Left cardiac atrium (tissue), 4 donors: ENCODE data around the gene CRYGB. TPM values are rescaled to one million over a fixed set of nuclear protein-coding genes. Genes with fewer than 3 reads are reported as not detected.

Experiments used
- ATAC-seq, 2 donors: fragments of 200-7000 bp; cut with Tn5 transposase; one replicate each; pipeline ENCODE4 v1.9.1; 2020; ENCODE audit warnings: mild to moderate bottlenecking in 2 of 2, moderate library complexity in 2 of 2
- DNase-seq: peaks from one replicate; pipeline ENCODE4 v3.0.0-alpha.2; 2020
- intact Hi-C, 2 donors: fragments of 100-400 bp; cut with DNase I; formaldehyde crosslinking; loops; one replicate each; pipeline versions ENCODE4 v1.14.1 to v1.15.1; 2022 to 2023
- long read RNA-seq: library from polyadenylated mRNA; unstranded; transcript quantifications from one replicate; pipeline ENCODE4 v2.0.0, GENCODE V29; 2021
- total RNA-seq, 2 donors: library from RNA; stranded (reverse); fragmentation: NEBNext Ultra II Directional; extraction: Animal tissue kit (Norgen Biotek cat#: 25700); gene quantifications; one replicate each; pipeline ENCODE4 v1.2.1, GENCODE V29; 2021
- donor health status: DM: no; HTN: yes; CAD: no.
- donor health status: DM: no; HTN: yes; CAD: no; lungs with severe emphysema.
- donor health status: DM: yes; HTN: yes; CAD: no.
- donor health status: Dilated cardiomyopathy.

The CRYGB gene, protein sequence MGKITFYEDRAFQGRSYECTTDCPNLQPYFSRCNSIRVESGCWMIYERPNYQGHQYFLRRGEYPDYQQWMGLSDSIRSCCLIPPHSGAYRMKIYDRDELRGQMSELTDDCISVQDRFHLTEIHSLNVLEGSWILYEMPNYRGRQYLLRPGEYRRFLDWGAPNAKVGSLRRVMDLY
- total RNA-seq, result not detected
- long read RNA-seq, result 0 reads

DNA sequence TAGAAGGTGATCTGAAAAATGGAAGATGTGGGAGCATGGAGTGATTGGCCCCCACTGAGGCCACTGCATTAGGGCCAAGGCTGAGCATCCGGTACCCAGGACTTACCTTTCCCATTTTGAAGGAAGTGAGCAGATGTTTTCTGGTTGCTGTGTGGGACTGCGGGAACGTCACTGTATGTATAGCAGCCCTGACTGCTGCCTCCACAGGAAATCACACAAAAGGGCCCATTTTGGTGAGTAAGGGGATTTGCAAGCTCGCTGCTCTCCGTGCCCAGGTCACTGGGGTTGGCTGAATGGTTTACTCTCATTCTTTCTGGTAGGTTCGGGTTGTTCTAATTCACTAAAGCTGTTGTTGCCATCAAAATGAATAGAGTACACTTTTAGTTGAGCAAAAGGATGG, at the start of gene CRYGB:
Gene CRYGB (minus strand): TSS at position 153 of the 400 bp plus-strand sequence. CDS start 38 bp downstream, at position 115.
- DNase-seq (no peak), ATAC-seq (no peak)
- intact Hi-C loops, result no loop called here

DNA sequence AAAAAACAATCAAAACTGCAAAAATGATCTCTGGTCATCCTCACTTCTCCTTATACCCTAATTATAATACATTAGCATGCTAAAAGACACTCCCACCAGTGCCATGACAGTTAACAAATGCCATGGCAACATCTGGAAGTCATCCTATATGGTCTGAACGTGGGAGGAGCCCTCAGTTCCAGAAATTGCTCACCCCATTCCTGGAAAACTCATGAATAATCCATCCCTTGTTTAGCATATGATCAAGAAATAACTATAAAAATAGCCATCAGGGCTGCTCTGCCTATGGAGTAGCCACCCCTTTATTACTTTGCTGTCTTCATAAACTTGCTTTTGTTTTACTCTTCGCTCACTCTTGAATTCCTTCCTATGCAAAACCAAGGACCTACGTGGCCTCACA, 49.6 kb upstream of the CRYGB start:
- no peak for ATAC-seq

DNA sequence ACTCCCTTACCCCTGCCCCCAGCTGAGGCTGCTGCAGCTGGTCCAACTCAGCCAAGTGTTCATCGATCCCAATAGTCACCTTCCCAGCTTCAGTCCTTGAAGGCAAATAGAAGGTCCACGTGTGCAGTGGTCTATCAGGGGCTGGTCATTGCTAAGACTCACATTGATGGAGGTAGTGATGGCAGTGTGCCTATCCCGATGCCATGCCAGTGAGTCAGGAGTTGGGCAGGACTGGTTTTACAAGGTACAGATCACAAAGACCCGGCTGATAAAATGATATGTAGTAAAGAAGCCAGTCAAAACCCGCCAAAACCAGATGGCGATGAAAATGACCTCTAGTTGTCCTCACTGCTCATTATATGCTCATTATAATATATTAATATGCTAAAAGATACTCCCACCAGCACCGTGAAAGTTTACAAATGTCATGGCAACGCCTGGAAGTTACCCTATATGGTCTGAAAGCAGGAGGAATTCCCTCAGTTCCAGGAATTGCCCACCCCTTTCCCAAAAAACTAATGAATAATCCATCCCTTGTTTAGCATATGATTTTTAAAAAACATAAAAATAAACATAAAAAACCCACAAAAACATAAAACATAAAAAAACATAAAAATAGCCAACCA, 46.8 kb upstream of the CRYGB start:
- intact Hi-C loops, result no loop called here
- no peak for DNase-seq
- no peak for ATAC-seq

More for the DNA sequence above, 49.6 kb upstream of the CRYGB start:
- intact Hi-C loops, result no loop called here
- DNase-seq, result no peak

DNA sequence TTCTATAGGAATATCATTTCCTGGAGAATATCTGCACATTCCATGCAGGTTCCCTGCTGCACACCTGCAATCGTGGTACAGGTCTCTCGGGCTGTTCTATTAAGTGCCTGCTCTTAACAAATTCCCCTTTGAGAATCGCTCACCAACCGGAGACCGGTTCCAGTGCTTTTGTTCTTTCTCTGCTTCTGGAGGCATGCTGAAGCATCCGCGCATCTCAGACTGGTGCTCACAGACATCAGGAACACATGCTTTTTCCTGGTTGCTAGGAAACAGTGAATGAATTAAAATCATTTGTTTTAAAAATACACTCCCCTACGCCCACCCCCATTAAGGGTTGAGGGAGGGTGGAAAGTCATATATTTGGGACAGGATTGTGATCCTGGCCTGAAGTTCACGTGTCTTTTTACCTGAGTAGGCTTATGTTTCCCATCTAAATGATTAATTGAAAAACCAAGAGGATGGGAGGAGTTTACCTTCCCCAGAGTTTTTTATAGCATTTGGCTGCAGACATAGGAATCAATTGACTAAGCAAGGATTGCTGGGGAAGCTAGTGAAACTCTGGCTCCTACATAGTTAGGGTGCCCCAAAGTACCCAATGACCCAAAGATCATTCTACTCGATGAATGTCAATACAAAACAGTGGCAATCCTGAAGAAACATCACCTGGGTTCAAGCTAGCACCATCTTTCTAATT, 44.0 kb upstream of the CRYGB start, which contains the start of gene C2orf80:
Gene C2orf80 (minus strand): TSS at position 221 of the 694 bp plus-strand sequence. CDS start 3,044 bp downstream, outside the sequence.
- no peak for DNase-seq
- no peak for ATAC-seq
- intact Hi-C loops, result no loop called here

DNA sequence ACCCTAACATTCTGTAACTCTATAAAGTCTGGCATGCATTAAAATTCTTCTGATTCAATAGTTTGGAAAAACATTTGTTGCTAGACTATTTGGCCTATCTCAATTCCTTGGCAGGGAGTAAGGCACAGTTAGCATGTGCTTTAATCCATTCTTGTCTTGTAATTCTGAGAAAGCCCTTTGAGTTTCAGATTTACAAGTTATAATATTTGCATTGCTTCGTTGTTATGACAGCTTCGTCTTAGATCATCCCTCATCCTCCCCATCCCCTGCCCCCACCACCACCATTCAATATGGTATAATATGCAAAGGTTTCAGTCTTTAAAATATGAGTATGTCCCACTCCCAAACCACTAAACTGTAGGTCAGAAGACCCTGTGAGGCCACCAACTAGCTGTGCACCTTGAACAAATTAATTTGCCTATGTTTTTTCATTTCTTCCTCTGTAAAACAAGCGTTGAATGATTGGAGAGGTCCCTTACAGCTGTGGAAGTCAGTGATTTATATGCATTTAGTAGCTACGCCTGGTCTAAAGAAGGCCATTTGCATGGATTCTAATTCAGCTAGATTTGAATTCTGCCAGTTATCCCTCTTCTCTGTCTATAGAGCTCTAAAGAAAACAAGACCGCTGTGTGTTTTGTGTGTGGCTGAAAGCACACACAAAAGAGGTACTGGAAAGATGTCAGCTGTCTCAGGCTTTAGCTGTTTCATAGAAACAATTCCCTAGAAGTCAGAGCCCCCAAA, 43.3 kb upstream of the CRYGB start:
- DNase-seq (no peak), ATAC-seq (no peak)
- intact Hi-C loops, result no loop called here

DNA sequence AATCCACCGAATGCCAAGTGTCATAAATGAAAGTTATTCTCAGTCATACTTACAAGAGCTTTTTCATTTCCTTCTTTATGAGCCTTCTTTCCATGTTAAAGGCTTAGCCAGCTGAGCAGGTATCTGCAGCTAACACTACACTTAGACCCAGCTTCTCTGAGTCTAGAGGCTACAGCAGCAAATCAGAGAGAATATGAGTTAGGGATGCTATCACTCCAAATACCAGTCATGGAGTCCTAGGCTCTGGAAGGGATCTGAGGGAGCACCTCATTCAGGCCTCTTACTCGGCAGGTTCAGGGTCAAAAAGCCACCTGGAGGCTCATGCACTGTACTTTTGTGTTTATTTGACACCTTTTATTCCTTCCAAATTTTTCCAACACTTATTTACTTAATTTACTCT, 40.9 kb upstream of the CRYGB start:
- ATAC-seq, result no peak
- intact Hi-C loops, result no loop called here

DNA sequence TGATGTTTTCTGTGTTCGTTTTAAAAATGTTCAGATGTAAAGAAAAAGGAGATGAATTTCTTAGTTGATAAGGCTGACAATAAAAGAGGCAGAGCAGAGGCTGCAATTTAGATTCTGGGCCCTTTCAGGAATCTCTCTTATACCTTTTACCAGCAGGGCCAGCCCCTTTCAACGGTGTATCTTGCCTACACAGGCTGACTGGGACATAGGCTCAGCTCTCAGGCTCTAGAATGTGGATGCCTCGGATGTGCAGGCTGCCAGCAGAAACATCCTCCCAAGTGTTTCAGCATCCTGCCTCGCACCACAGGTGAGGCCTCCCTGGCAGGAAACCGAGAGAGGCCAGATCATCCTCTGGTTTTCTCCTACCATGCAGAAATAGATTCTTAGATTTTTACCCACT, 40.5 kb upstream of the CRYGB start:
- no peak for DNase-seq
- ATAC-seq, result no peak
- intact Hi-C loops, result no loop called here

More for the DNA sequence above, 40.9 kb upstream of the CRYGB start:
- DNase-seq, result no peak

DNA sequence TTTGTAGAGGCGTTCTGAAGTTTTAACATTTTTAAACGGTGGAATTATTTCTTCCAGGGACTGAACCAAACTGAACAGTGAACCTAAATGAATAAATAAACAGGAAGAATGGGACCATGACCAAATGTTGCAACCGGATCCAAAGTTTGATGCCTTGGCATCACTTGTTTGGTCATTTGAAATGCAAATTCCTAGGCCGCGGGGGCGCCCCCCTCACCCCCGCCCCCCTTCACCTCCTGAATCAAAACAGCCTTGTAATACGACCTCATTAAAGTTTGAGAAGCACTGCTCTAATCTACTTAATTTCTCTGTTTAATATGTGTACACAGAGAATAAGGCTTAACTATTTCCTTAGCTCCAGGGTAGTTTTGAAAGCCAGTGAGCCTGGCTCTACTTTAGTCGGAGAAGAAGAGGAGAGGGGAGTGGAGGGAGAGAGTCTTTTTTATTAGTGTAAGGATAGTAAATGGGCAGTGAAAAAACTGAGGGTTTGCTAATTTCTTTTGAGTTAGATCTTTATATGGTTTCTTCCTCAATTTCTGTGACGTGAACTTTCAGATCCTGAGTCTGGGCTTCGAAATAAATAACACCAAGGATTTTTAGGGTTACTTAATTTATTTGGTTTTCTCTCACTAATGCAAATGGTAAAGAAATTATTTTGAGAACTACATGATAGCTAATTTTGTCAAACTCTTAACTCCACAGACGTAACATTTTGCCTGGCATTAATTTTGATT, 38.2 kb upstream of the CRYGB start:
- no peak for DNase-seq
- intact Hi-C loops, result no loop called here
- ATAC-seq, result no peak

DNA sequence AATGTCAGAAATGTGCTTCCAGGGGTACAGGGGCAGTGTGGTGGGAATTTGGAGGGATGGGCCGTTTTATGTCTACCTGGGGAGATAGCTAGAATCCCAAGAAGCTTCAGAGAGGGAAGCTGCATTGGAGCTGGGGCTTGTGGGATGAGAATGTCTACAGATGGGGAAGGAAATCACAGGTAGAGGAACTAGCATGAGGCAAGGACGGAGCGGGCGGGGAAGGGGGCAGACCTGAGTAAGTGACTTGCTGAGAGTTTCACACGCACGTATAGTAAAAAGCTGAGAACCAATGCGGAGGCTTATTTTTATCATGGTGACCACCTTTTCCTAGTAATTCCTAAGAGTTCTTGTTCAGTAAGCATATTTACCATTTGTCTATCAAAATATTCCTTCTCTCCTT, 37.6 kb upstream of the CRYGB start:
- no peak for DNase-seq
- intact Hi-C loops, result no loop called here
- ATAC-seq, result no peak

DNA sequence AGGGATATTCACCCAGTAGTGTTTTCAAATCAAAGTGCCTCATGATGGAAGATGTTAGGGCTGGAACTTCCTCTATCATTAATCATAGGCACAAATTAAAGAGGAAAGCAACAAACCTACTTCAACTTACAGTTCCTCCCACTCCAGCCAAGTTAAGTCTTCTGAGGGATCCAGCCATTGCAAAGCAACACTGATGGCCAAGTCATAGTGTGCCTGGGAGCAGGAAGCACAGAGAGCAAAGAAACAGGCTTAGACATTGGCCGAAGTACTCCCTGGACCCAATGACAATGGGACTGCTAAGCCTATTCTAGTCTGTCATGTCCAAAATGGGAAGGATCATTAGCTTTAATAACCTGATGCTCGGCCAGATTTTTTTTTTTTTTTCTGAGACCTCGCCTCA, 36.9 kb upstream of the CRYGB start:
- intact Hi-C loops, result no loop called here
- no peak for ATAC-seq
- DNase-seq, result no peak

DNA sequence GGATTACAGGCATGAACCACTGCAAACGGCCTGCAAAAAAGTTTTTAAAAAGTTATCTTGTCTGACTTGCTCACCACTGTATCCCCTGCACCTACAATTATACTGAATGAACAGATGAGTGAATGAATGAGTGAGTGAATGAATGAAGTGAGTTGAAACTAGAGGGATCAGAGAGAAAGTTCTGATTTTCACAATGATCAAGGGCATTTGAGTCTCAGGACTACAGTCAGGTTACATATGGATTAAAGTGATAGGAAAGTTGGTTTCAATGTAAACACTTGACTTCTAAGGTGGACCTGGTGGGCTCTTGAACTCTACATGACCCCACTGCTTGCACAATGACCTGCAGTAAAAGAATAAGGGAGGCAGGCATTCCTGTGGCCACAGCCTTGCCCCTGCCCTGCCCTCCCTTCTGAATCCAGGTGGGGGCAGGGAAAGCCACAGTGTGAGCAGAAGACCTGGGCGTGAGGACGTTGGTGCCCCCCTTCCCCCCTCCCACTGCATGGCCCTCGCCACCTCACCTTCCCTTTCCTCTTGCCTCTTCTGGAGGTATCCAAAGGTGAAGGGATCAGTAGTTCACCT, 33.2 kb upstream of the CRYGB start:
- intact Hi-C loops, result no loop called here

DNA sequence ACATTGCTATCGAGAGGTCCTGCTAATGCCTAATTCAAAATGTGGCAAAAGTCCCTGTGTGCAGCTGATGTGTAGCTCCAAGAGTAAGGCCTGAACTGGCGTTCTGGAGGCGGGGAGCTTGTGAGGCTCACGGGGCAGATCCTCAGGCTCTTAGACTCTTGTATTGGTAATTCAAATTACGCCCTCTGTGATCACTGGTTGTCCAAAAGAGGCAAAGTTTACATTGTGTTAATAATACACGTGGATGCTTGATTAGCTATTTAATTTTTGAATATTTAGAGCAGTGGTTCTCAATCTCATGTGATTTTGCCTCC, 29.8 kb upstream of the CRYGB start:
- intact Hi-C loops, result loop anchor here in 1 of 2 donors (2.0 kb wide), 1 partner anchor 79 kb away; the partner anchor contains the start of gene IDH1
- DNase-seq, result no peak
- no peak for ATAC-seq

More for the DNA sequence above, 33.2 kb upstream of the CRYGB start:
- no peak for ATAC-seq
- no peak for DNase-seq

DNA sequence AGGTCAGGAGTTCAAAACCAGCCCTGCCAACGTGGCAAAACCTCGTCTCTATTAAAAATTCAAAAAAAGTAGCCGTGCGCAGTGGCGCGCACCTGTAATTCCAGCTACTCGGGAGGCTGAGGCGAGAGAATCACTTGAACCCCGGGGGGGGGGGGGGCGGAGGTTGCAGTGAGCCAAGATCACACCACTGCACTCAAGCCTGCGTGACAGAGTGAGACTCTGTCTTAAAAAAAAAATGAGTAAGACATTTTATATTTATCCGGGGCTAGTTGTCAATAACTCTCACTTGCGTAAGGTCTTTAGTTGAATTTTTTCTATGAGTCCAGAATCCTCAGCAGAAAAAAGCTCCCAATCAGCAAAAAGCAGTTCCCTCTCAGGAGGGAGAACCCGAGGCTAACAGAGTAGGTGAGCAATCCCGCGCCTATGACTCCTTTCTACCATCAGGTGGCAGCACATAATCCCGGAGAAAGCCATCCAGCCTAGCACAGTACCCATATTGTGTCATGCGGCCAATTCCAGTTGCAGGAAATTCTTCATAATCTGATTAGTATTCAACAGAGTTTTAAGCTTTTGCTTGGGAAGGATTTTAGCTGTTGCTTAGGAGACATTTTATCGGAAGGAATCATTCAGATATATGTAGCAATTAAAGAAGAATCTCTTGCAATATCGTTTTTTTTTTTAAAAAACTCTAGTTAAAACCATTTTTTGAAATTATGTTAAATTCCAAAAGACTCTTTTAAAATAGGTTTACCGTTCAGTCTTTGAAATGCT, 29.3 kb upstream of the CRYGB start:
- intact Hi-C loops, result loop anchor here in 1 of 2 donors (2.0 kb wide), 1 partner anchor 80 kb away; the partner anchor contains the start of gene IDH1
- DNase-seq (peak; percentile 73), ATAC-seq (peak; percentile 97 to 98)

DNA sequence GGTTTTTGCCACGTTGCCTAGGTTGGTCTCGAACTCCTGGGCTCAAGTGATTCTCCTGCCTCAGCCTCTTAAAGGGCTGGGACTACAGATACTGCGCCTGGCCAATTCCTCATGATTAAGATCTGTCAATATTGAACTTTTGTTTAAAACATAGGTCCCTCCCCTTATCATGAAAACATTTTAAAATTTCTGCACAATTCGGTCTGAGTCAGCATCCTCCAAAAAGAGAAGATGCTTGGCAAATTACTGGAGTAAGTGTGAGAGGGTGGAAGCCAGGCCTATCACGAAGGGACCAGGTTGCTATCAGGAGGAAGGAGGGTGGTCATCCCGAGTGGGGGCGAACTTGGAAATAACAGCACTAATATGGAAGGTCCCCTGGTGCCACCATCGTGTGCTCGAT, 28.2 kb upstream of the CRYGB start:
- intact Hi-C loops, result loop anchor here in 1 of 2 donors (2.0 kb wide), 1 partner anchor 81 kb away; the partner anchor contains the start of gene IDH1
- no peak for ATAC-seq
- DNase-seq, result no peak

DNA sequence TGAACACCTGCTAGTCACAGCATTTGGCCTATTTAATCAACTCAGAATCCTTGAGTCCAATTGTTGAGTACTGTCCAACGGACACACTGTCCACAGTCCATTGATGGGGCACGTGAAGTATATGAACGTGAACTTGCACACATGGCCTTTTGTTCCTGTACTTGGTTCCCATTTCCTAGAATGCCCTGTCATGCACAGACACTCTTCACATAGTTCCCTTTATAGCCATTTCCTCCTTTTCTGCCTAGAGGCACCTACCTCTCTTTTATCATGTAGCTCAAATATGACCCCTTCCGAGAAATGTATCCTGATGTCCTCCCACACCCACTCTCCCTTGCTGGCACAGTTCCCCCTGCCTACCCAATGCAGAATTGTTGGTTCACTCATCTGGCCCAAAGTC, 26.2 kb upstream of the CRYGB start:
- DNase-seq (no peak), ATAC-seq (peak in 1 of 2 donors; percentile 58)
- intact Hi-C loops, result no loop called here

DNA sequence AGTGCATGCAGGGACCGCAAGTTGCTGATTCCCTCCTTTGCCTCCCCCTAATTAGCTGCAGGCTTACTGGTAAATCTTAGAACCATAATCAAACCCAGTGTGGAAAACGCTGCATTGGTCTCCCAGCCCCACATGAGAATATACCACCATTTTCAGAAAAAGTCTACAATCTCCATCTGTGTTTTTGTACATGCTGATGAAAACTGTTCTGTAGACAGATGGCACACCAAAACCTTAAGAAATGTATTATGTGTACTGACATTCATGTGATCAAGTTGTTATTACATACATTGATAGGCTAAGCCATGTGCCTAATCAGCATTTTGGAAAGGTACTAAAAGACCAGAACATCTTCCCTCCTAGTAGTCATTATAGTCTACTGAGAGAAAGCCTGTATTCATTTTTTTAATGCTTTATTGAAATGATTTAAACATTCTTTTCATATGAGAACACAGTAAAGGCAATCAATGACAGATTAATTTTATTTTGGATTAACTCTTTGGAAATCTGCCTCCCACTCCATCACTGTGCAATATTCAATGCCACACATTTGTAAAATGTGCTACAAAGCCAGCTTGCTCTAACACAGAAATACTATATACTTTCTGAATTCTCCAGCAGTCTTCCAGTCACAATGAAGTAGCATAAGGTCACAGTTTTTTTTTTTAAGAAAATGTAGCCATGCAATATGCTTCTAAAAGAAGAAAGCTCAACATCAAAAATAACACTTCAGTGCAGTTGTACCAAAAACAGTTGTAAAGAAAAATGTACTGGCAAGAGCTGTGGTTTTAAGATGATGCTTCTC, 19.2 kb upstream of the CRYGB start:
- no peak for DNase-seq

DNA sequence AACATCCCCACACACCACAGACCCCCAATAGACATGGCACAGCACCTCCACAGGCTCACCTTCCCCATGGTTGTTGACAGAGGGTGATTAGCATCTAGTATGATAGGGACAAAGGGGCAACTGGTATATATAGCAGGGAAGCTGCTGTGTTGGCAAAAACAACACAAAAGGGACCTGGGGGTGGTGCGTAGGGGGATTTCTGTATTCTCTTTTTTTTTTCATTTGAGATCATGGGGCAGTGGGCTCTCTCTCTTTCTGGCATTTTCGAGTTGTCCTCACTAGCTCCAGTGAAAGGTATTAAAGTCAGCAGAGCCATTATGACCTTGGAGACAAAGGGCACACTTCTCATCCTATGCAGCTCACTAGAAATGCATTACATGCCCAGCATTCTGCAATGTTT, 17.5 kb upstream of the CRYGB start, which contains the start of gene CRYGA:
Gene CRYGA (minus strand): TSS at position 101 of the 400 bp plus-strand sequence. CDS start 33 bp downstream, at position 68.
- intact Hi-C loops, result no loop called here
- no peak for DNase-seq
- ATAC-seq, result no peak

More for the DNA sequence above, 19.2 kb upstream of the CRYGB start:
- intact Hi-C loops, result no loop called here
- no peak for ATAC-seq
